Measurements from ENCODE around the gene CHRNA1. TPM values are rescaled to one million over a fixed set of nuclear protein-coding genes. Genes with fewer than 3 reads are reported as not detected.

CHRNA1 gene
- total and polyA plus RNA-seq, 9 of the 15 experiments (the other 6 are each of a cell fraction or from before 2014, with no cell fraction given): not detected

DNA sequence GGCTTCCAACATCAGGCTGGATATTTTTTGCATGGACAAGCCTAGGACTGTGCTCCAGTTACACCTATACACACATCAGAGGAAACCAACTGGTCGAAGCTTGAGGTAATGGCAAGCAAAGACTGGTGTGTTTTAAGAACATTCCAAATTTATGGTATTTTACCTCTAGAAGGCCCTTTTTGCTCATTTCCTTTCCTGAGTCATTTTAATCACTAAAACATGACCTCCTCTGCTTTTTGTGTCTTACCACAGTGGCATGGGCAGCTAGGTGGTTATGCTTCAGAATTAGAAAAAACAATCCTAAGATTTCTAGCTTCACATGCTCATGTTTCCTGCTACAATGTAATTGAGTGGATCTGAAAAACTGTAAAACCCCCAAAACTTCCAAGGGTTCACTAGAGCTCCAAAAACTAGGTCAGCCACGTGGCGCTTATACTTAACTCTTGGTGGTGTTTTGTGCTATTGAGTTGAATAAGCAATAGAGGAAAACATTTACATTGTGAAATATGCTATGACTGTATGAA lies 30.6 kb upstream of the CHRNA1 start (continued):
- TF ChIP-seq HMGN3 (IDR thresholded peaks at IDR 0.05; ENCODE audit: borderline replicate concordance, extremely low read depth, insufficient read length, low read depth, low read length): no peak
- TF ChIP-seq, protein P1, sequence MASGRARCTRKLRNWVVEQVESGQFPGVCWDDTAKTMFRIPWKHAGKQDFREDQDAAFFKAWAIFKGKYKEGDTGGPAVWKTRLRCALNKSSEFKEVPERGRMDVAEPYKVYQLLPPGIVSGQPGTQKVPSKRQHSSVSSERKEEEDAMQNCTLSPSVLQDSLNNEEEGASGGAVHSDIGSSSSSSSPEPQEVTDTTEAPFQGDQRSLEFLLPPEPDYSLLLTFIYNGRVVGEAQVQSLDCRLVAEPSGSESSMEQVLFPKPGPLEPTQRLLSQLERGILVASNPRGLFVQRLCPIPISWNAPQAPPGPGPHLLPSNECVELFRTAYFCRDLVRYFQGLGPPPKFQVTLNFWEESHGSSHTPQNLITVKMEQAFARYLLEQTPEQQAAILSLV (tag; IDR thresholded peaks at IDR 0.05): no peak
- TF ChIP-seq, protein P2, sequence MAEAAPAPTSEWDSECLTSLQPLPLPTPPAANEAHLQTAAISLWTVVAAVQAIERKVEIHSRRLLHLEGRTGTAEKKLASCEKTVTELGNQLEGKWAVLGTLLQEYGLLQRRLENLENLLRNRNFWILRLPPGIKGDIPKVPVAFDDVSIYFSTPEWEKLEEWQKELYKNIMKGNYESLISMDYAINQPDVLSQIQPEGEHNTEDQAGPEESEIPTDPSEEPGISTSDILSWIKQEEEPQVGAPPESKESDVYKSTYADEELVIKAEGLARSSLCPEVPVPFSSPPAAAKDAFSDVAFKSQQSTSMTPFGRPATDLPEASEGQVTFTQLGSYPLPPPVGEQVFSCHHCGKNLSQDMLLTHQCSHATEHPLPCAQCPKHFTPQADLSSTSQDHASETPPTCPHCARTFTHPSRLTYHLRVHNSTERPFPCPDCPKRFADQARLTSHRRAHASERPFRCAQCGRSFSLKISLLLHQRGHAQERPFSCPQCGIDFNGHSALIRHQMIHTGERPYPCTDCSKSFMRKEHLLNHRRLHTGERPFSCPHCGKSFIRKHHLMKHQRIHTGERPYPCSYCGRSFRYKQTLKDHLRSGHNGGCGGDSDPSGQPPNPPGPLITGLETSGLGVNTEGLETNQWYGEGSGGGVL (CRISPR knock-in tag; IDR thresholded peaks at IDR 0.05): no peak
- TF ChIP-seq, protein P3, sequence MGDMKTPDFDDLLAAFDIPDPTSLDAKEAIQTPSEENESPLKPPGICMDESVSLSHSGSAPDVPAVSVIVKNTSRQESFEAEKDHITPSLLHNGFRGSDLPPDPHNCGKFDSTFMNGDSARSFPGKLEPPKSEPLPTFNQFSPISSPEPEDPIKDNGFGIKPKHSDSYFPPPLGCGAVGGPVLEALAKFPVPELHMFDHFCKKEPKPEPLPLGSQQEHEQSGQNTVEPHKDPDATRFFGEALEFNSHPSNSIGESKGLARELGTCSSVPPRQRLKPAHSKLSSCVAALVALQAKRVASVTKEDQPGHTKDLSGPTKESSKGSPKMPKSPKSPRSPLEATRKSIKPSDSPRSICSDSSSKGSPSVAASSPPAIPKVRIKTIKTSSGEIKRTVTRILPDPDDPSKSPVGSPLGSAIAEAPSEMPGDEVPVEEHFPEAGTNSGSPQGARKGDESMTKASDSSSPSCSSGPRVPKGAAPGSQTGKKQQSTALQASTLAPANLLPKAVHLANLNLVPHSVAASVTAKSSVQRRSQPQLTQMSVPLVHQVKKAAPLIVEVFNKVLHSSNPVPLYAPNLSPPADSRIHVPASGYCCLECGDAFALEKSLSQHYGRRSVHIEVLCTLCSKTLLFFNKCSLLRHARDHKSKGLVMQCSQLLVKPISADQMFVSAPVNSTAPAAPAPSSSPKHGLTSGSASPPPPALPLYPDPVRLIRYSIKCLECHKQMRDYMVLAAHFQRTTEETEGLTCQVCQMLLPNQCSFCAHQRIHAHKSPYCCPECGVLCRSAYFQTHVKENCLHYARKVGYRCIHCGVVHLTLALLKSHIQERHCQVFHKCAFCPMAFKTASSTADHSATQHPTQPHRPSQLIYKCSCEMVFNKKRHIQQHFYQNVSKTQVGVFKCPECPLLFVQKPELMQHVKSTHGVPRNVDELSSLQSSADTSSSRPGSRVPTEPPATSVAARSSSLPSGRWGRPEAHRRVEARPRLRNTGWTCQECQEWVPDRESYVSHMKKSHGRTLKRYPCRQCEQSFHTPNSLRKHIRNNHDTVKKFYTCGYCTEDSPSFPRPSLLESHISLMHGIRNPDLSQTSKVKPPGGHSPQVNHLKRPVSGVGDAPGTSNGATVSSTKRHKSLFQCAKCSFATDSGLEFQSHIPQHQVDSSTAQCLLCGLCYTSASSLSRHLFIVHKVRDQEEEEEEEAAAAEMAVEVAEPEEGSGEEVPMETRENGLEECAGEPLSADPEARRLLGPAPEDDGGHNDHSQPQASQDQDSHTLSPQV (IDR thresholded peaks at IDR 0.05): no peak
- TF ChIP-seq RFX5 (IDR thresholded peaks at IDR 0.05; ENCODE audit: low read depth, low read length): no peak
- no peak for TF ChIP-seq JUN (IDR thresholded peaks at IDR 0.05; ENCODE audit: borderline replicate concordance, low read depth, low read length)
- TF ChIP-seq JUN (CRISPR knock-in tag; IDR thresholded peaks at IDR 0.05; ENCODE audit: borderline replicate concordance): no peak

All from K562 (cell line).